GM23338 (cell line): ENCODE measurements around the gene GPHA2.

Experiments used
- CREB1 ChIP-seq: fragments of 250-450 bp; sonication (Bioruptor Pico); IDR thresholded peaks from 2 replicates; pipeline ENCODE4 v1.5.0; 2020; ENCODE audit warnings: low read depth, mild to moderate bottlenecking, moderate library complexity
- CTCF ChIP-seq, 2 experiments: fragments of 200-600 bp in 1 of 2; sonication (generic) in 1 of 2; conservative IDR thresholded peaks; 2 replicates each; pipeline versions ENCODE4 v1.5.1 to v1.6.1; 2016 to 2017; ENCODE audit warnings: antibody characterized with exemption in 2 of 2, low read depth in 2 of 2, mild to moderate bottlenecking in 2 of 2, moderate library complexity in 1 of 2
- EZH2 ChIP-seq: fragments of 200-600 bp; sonication (generic); IDR thresholded peaks from one replicate; pipeline ENCODE4 v1.8.0; 2017; ENCODE audit warnings: antibody characterized with exemption, mild to moderate bottlenecking, low read depth; ENCODE audit not compliant: unreplicated experiment
- EZH2phosphoT487 ChIP-seq: fragments of 200-600 bp; sonication (generic); IDR thresholded peaks from one replicate; pipeline ENCODE4 v1.8.1; 2018; ENCODE audit warnings: antibody characterized with exemption; ENCODE audit not compliant: unreplicated experiment
- NANOG ChIP-seq: IDR thresholded peaks from 2 replicates; pipeline ENCODE4 v1.6.1; 2016; ENCODE audit warnings: antibody characterized with exemption, borderline replicate concordance
- POLR2AphosphoS5 ChIP-seq: IDR thresholded peaks from 2 replicates; pipeline ENCODE4 v1.6.1; 2016; ENCODE audit warnings: antibody characterized with exemption, low read depth
- REST ChIP-seq: IDR thresholded peaks from one replicate; pipeline ENCODE4 v1.6.1; 2018; ENCODE audit warnings: antibody characterized with exemption; ENCODE audit not compliant: unreplicated experiment
- ZNF331 ChIP-seq: fragments of 250-450 bp; sonication (Bioruptor Pico); IDR thresholded peaks from 2 replicates; pipeline ENCODE4 v1.5.0; 2020; ENCODE audit warnings: low read depth, mild to moderate bottlenecking, moderate library complexity
- TF ChIP-seq, protein P1 (sequence below): IDR thresholded peaks from 2 replicates; pipeline ENCODE4 v1.6.1; 2016; ENCODE audit warnings: antibody characterized with exemption

GRCh38 chr11:64959498-64959897, 23.8 kb upstream of the GPHA2 start:
- no peak for TF ChIP-seq CTCF (conservative IDR thresholded peaks at IDR 0.05; ENCODE audit: low read depth in 2 of 2)
- no peak for TF ChIP-seq POLR2AphosphoS5
- no peak for TF ChIP-seq EZH2phosphoT487
- no peak for TF ChIP-seq REST
- TF ChIP-seq EZH2 = no peak
- TF ChIP-seq, protein P1, sequence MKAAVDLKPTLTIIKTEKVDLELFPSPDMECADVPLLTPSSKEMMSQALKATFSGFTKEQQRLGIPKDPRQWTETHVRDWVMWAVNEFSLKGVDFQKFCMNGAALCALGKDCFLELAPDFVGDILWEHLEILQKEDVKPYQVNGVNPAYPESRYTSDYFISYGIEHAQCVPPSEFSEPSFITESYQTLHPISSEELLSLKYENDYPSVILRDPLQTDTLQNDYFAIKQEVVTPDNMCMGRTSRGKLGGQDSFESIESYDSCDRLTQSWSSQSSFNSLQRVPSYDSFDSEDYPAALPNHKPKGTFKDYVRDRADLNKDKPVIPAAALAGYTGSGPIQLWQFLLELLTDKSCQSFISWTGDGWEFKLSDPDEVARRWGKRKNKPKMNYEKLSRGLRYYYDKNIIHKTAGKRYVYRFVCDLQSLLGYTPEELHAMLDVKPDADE = no peak
- TF ChIP-seq NANOG = no peak
- no peak for TF ChIP-seq CREB1
- no peak for TF ChIP-seq ZNF331
